Fibroblast of skin of right quadriceps (primary cell): ENCODE data around the gene FSTL4.
A peak's percentile ranks its signal among the peaks of the same experiment; 100 is the strongest.

Experiments used
- DNase-seq: peaks from one replicate; pipeline ENCODE4 v3.0.0-alpha.2; 2013

FSTL4 gene

DNA sequence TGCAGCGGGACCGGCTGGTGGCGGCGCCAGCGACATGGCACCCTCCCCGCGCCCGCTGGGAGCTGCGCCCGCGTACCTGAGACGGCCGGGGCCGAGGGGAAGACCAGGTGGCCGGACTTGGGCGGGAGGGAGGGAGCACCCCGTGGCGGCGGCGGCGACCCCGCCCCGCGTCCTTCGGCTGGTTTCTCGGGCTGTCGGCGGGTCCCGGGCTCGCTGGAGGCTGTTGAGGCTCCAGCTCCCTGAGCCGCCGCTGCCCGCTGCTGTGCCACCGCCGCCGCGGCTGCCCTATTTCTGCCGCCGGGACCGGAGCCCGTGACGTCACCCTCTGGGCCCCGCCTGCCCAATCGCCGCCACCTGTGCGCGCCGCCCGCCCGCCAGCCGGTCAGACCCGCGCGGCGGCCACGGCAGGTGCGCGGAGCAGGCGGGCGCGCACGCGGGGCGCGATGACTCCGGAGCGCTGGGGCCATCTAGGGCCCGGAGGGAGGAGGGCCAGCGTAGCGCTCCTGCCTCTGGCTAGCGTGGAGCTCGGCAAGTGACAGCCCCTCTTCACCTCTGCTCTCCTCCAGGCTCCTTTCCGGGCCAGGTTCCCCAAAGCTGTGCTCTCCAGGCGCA is at the start of gene FSTL4:
TSS of gene FSTL4 (minus strand) at position 293 of the 612 bp plus-strand sequence.
- no peak for DNase-seq

DNA sequence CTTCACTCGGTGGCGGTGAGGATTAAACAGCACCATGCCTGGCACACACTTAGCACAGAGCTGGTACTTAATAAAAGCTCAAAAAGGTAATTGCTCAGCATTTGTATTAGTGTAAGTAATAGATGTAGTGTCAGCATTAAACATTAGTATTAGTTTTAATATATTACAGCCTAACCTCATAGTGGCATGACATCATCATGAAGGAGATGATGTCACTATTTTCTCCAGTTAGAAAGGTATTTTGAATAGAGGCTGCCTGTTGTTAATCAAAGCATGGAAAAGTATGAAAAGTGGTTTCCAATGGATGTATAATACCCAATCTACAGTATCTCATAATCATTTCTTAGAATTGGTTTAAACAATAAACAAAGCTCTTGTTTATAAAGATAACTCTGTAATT is 49.0 kb upstream of the FSTL4 start:
- DNase-seq = no peak

DNA sequence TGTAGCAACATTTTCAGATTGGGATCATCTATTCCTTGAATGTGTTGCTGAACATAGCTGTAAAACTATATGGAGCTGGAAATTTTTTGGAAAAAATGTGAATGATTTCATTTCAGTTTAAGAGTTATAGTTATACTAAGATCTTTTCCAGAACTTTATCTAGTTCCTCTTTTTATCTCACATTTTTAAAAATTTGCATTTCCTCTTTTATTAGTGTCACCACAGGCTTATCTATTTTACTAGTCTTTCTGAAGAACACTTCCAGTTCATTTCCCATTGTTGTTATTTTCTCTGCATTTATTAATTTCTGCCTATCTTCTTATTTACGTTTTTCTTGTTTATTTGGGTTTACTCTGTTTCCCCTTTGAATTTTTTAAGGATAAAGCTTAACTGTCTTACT is 46.0 kb upstream of the FSTL4 start:
- no peak for DNase-seq

- DNase-seq = no peak
Observed at GRCh38 chr5:133657036-133657435, 44.7 kb upstream of the FSTL4 start.

DNA sequence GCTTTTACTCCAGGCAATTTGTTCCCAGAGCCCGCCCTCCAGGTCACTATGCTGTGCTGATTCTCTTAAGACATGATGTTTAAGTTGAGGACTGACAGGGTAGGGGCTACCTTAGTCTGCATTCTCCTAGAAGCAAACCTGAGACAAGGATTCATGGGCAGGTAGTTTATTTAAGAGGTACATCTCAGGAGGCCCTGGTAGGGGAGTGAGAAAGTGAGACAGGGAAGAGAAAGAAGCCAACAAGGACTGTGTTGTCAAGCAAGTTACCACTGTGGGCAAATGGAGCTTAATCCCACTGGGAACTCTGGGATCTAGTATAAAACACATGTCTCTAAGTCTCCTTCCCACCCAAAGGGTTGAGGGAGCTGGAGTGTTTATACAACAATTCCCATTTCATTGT is 43.6 kb upstream of the FSTL4 start:
- DNase-seq = no peak

- DNase-seq = no peak
Observed at GRCh38 chr5:133653760-133654049, 41.4 kb upstream of the FSTL4 start.

DNA sequence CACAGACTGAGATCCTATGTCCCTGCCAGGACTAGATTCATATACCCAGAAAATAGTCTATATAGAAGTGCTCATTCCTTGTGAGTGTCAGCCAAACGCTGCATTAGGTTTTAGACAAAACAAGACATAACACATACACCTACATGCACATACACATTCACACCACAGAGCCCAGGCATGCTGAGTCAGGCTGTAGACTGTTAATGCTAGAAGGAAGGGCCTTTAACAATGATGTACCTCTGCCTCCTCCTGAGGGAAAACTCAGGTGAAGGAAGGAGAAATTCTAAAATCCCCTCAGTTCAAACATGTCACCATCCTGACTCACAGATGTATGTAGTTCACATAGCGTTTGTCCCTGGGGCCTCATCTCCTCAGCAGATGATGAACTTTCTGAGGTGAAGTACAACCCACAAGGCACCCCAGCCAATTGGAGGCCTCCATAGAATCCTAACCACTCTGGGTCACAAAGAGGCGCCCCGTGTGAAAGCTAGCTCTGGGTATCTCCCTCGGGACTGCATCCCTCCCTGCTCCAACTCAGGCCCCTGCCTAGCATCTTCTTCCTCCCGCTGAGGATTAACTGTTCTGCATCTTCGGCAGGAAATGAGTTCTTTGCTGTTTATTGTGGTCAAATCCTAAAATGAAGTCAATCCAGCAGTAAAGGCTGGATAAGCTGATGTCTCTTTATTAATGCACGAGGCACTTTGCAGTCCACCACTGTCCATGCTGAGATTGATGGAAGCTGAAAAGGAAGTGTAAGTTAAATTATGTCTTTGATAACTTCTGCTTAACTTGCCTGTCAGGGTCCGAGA is 40.8 kb upstream of the FSTL4 start:
- no peak for DNase-seq

DNA sequence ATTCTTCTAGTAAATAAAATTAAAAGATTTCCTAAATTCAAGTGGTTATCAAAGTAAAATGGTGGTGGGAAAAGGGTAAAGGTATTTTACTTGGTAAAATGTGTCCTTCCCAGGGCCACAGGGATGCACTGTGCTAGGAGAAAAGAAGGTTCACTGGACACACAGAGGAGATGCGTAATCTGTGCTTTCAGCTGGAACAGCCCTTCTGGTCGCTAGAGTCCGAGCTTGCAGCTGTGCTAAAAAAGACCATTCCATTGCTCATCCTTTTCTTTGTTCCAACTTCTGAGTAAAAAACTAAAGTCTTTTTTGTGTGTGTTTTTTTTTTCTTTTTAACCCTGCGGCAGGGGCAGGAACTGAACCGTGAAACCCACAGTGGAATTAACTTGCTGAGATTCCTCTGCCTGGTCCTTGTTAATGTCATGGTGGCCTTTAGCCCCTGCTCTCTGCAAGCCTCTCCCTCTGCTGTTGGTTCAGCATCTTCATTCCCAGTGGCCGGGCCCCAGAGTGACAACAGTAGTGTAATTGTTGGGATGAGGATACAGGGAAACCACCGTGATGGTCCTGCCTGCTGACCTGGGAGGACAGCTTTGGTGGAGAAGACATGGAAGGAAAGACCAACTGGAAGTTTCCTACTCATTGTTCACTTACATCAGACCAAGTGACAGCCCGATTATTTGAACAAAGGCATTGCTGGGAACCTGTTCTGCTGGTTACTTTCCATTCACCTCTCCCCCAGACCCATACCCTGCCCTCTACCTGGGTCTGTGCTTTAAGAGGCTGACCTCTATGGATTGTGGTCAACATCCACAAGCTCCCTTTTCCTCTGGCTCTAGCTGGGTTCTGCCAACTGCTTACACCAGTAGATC is 31.9 kb upstream of the FSTL4 start:
- DNase-seq = no peak

DNA sequence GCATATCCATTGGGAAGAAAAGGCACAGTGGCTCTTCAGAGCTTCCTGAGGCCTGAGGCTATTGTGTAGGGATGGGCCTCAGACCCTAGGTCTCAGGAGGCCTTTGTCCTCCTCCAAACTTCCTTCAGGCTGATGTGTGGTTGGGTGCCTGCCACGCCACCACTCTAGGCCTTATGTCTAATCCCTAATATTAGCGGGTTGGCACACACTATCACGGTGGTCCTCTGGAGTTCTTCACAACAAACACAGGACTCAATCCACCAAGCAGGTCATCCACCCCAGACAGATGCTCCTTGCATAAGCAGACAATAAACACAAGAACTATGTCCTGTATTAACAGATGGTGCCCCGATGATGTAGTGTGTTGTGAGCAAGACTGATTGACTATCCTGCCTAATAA is 31.0 kb upstream of the FSTL4 start:
- no peak for DNase-seq

DNA sequence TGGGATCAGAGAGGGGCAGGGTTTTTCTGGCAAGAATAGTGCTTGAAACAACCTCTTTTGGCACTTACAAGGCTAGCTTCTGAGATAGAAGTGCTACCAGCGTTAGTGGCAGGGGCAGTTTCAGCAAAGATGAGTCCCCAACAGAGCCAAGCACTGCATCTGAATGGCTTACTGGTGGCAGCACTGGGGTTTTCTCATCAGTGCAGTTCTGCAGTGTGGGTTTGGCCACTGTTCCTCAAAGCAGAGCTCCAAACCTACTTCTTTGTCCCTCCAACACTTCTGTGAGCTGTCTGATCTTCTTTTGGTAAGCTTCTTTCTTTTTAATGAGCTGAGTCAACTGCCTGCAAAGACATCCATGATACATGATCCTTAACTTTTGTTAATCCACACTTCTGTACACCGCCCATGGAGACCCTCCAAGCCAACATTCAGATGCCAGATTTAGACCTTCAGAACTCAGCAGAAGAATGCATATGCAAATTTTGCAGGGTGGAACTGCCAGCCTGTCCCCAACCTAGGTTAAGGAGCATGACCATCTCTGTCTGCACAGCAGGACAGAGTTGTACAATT is 29.9 kb upstream of the FSTL4 start:
- no peak for DNase-seq

DNA sequence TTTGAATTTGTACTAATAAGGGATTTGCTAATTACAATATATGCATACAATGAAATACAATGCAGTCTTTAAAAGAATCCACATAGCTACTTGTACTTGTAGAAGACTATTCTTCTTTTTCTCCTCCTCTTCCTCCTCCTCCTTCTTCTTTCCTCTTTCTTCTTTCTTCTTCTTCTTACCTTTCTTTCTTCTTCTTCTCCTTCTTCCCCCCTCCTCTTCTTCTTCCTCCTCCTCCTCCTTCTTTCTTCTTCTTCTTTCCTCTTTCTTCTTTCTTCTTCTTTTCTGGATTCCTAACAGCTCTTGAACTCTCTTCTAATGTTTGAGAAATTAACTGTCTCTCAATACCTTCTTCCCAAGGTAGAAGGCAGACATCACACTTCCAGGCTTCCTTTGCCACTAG is 29.3 kb upstream of the FSTL4 start:
- DNase-seq = no peak

DNA sequence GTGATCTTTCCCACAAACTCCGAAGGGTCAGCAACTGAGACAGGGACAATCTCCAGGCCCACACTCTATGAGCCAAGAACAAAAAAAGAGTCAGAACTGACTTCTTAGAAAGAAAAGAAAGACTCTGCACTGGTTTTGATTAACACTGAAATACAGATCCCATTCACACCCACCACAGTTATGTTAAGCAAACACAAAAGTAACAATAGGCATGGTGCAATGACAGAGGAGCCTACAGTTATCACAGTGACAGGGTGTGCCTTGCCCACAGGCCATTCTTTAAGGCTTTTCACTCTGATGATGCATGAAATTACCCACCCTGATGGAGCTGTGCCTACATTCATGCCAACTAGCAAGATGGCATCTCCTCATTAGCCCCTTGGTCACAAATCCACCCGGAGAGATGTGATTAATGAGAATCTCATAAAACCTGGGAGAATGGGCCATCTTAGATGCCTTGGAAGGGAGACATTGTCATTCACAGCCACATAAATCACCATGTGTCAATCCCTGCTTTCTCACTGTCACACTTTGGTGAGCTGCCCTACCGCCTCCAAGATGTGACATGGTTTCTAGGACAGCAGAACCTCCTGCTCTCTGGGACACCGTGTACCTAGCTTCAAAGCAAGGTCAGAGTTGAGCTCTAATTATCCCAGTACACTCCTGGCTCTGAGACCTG is 27.6 kb upstream of the FSTL4 start:
- DNase-seq = no peak

DNA sequence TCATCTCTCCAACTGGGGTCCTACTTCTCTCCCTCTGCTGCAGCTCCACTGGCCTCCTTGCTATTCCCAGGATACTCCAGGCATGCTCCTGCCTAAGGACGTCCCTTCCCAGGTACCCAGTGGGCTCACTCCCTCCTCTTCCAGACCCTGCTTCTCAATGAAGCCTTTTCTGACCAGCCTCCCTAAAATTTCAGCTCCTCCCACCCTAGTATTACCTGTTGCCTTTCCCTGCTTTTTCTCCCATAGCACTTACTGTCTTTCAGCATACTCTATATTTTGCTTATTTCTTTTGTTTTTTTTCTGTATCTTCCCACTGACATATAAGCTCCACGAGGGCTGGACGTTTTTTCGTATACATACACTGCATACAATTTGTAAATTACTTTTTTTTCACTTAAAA is 26.1 kb upstream of the FSTL4 start:
- DNase-seq = no peak

GRCh38 chr5:133637206-133637605 is 24.9 kb upstream of the FSTL4 start:
- no peak for DNase-seq

GRCh38 chr5:133635051-133635450 is 22.7 kb upstream of the FSTL4 start:
- DNase-seq = peak; percentile 69

- no peak for DNase-seq
Observed at GRCh38 chr5:133627180-133627579, 14.8 kb upstream of the FSTL4 start.

DNA sequence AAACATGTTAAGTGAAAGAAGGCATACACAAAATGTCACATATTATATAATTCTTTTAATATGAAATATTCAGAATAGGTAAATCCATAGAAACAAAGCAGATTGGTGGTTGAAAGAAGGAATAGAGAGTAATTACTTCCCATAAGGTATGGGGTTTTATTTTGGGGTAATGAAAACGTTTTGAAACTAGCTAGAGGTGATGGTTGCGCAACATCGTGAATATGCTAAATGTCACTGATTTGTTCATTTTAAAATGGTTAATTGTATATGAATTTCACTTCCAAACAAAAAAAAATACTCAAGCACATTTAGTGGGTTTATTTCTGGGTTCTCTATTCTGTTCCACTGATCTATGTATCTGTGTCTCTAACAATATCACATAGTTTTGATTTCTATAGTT is 12.0 kb upstream of the FSTL4 start:
- no peak for DNase-seq

- DNase-seq = no peak
Observed at GRCh38 chr5:133618141-133618540, 5.8 kb upstream of the FSTL4 start.

DNA sequence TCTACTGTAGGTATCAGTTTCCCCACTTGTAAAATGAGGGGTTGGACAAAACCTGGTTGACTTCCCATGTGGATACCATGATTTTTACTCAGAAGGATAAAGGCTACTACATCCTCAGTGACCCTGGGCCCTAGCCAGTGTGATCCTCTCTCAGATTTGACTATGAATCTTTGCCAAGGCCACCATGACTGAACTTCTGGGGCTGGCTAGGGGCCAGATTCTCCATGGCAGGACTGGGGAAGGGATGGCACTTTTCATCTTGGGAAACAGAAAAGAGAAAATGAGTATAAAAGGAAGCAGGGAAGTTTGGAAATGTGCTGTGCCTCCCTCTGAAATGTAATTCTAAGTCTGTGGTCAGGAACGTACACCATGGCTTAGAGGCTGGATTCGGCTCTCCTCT is 1.4 kb upstream of the FSTL4 start:
- no peak for DNase-seq

DNA sequence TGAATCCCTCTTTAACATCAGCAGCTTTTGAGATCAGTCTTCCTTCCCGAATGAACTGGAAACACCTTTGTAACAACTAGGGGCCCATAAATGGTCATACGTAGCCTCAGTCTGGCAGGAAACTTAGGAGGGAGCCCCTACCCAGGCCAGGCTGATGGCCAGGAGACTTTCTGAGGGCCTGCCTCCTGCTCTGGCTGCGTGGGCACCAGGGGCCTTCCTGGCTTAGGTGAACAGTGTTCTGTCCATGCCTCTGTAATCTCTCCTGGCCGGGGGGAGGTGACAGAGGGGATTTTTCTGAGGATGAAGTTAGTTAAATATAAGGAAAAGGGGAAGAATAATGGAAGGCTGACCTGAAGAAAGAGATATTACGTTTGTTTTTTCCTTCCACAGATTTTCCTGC is 843 bp upstream of the FSTL4 start:
- no peak for DNase-seq

DNA sequence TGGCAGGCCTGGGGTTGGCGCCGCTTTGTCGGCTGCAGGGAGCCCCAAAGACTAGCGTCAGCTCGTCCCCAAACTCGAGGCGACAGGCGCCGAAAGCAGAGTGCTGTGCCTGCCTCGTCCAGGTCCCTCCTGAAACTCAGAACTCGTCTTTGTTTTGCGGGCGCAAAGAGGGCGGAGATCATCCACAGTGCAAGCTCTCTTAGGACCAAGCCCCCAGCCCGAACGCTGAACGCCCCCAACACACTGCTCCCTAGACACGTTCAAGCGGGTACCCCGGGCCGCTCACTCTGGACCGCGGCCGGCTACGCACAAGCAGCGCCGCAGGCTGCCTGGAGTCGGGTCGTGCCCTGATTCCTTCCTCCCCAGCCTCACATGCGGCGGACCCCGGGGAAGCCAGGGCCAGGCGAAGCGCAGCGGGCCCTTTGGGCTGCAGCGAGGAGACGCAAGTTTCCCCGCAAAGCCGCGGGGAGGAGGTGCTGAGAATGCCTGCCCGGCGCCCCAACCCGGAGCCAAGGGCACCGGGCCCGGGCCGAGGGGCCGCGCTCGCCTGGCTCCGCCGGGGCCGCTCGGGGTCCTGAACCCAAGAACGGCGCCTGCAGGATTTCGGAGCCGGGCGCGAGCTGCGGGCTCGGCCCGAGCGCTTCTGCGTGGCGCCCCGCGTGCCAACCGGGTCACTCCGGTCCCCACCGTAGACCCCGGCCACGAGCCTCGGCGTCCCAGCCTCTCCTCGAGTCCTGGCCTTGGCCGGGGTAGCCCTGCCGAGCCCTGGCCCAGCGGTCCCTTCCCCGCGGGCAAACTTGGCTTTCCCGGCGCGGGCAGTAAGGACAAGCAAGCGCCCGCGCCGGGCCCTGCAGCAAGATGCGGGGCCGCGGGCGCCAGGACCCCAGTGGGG is 738 bp downstream of the FSTL4 start:
- no peak for DNase-seq
